Measurements from ENCODE around the gene HCN1.

The HCN1 gene

GRCh38 chr5:45696206-45696836, at the start of gene HCN1:
Gene HCN1, minus strand, starts transcription at chr5:45696380.
- peak; percentile 63 for DNase-seq

- DNase-seq: no peak
Measured at GRCh38 chr5:45741110-45741509, 44.9 kb upstream of the HCN1 start.

GRCh38 chr5:45737153-45737552, 41.0 kb upstream of the HCN1 start:
- no peak for DNase-seq

- DNase-seq: no peak
Measured at GRCh38 chr5:45725537-45725936, 29.4 kb upstream of the HCN1 start.

GRCh38 chr5:45697201-45697600, 1.0 kb upstream of the HCN1 start:
- DNase-seq: no peak

- DNase-seq: no peak
Measured at GRCh38 chr5:45695804-45696156, 400 bp downstream of the HCN1 start.

GRCh38 chr5:45694971-45695803, 993 bp downstream of the HCN1 start:
- DNase-seq: no peak

GRCh38 chr5:45694255-45694814, 1.8 kb downstream of the HCN1 start:
- peak; percentile 2 for DNase-seq

GRCh38 chr5:45692481-45692880, 3.7 kb downstream of the HCN1 start:
- no peak for DNase-seq

- DNase-seq: no peak
Measured at GRCh38 chr5:45691656-45692055, 4.5 kb downstream of the HCN1 start.

- no peak for DNase-seq
Measured at GRCh38 chr5:45687701-45688100, 8.5 kb downstream of the HCN1 start.

- DNase-seq: no peak
Measured at GRCh38 chr5:45686620-45687019, 9.6 kb downstream of the HCN1 start.

GRCh38 chr5:45684118-45684517, 12.1 kb downstream of the HCN1 start:
- DNase-seq: no peak

- DNase-seq: no peak
Measured at GRCh38 chr5:45680950-45681349, 15.2 kb downstream of the HCN1 start.

- DNase-seq: no peak
Measured at GRCh38 chr5:45677524-45677923, 18.7 kb downstream of the HCN1 start.

- DNase-seq: no peak
Measured at GRCh38 chr5:45672271-45672670, 23.9 kb downstream of the HCN1 start.

- no peak for DNase-seq
Measured at GRCh38 chr5:45648744-45649143, 47.4 kb downstream of the HCN1 start.

- no peak for DNase-seq
Measured at GRCh38 chr5:45643056-45643455, 53.1 kb downstream of the HCN1 start.

- DNase-seq: no peak
Measured at GRCh38 chr5:45642370-45642769, 53.8 kb downstream of the HCN1 start.

GRCh38 chr5:45639040-45639439, 57.1 kb downstream of the HCN1 start:
- no peak for DNase-seq

- no peak for DNase-seq
Measured at GRCh38 chr5:45627076-45627656, 69.0 kb downstream of the HCN1 start.

- DNase-seq: no peak
Measured at GRCh38 chr5:45623832-45624231, 72.3 kb downstream of the HCN1 start.

- no peak for DNase-seq
Measured at GRCh38 chr5:45622365-45622764, 73.8 kb downstream of the HCN1 start.

- DNase-seq: no peak
Measured at GRCh38 chr5:45617859-45618416, 78.2 kb downstream of the HCN1 start.

All from fibroblast of skin of right quadriceps (primary cell).